ENCODE data around the gene ERLEC1. TPM values are rescaled to one million over a fixed set of nuclear protein-coding genes. Genes with fewer than 3 reads are reported as not detected.

The ERLEC1 gene
- total and polyA plus RNA-seq, 2 of the 4 experiments (the other 2 are of a cell fraction), result 40.3 to 53.4 TPM

DNA sequence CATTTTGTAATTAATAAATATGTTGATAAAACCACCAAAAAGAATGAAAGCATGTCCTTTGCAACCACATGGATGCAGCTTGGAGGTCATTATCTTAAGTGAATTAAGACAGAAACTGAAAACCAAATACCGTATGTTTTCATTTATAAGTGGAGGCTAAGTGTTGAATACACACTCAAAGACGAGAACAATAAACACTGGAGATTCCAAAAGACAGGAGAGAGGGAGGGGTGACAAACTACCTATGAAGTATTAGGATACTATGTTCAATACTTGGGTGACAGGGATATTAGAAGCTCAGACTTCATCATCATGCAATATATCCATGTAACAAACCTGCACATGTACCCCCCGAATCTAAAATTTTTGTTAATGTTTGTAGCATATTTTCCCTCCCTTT, 7.0 kb downstream of the ERLEC1 start:
- H2BK15ac ChIP-seq (ENCODE audit: low read depth, low read length), result no peak overlapping the region
- no peak for TF ChIP-seq MAZ (IDR thresholded peaks at IDR 0.05; ENCODE audit: borderline replicate concordance, low read depth, low read length)
- no peak for TF ChIP-seq RAD21 (IDR thresholded peaks at IDR 0.05; ENCODE audit: low read length)
- TF ChIP-seq MXI1 (IDR thresholded peaks at IDR 0.05; ENCODE audit: borderline replicate concordance, low read depth, low read length), result no peak
- no peaks in the 10 kb centered on the region for H3K27me3 ChIP-seq (ENCODE audit: control insufficient read depth, insufficient read depth, low read length)
- ChIA-PET POLR2A (ENCODE audit: unreplicated experiment) (no interaction called here), CTCF (interaction anchor here (0.7 kb wide), 1 partner anchor 763 kb away, joined by 4 read pairs; no protein-coding TSS in a partner anchor)
- H3K4me3 ChIP-seq (ENCODE audit: insufficient read depth, low read depth, low read length), result no peak overlapping the region
- H2BK20ac ChIP-seq (ENCODE audit: low read depth, low read length), result no peak overlapping the region
- peaks cover 14% of the 10 kb centered on the region for H3K36me3 ChIP-seq (ENCODE audit: control insufficient read depth, insufficient read depth, low read length)
- no peaks in the 10 kb centered on the region for H3K9me3 ChIP-seq (ENCODE audit: control insufficient read depth, insufficient read depth, low read length)
- no peak overlapping the region for H3K23ac ChIP-seq (ENCODE audit: low read depth, low read length)
- no CpG with 5 or more reads among the region's 3 CpGs for WGBS, 2 experiments (ENCODE audit: extremely low coverage in 2 of 2, insufficient read length in 1 of 2)
- no peak overlapping the region for H3K9ac ChIP-seq (ENCODE audit: low read depth, low read length)
- no peak overlapping the region for H3K14ac ChIP-seq (replicated peaks; ENCODE audit: low read depth, low read length)
- H3K27ac ChIP-seq (ENCODE audit: insufficient read depth, low read length), result no peak overlapping the region
- no peak for ATAC-seq (ENCODE audit: low read depth)
- no peak overlapping the region for H4K5ac ChIP-seq (ENCODE audit: low read depth, low read length)
- peaks cover 5 to 35% of the 10 kb centered on the region in 2 experiments; a peak in 3 of 4 replicates for H3K79me1 ChIP-seq (ENCODE audit: low read depth in 1 of 2, low read length in 2 of 2)
- H3K4me2 ChIP-seq (ENCODE audit: low read depth, low read length), result no peak overlapping the region
- H3K4ac ChIP-seq (ENCODE audit: low read depth, low read length), result no peak overlapping the region
- H2AFZ ChIP-seq (replicated peaks; ENCODE audit: low read length, poor library complexity), result no peak overlapping the region
- no TSS peak for BruUV-seq (replicated peaks)
- H2BK120ac ChIP-seq (ENCODE audit: low read depth, low read length), result no peak overlapping the region
- no peak overlapping the region for H4K91ac ChIP-seq (ENCODE audit: insufficient read depth, low read depth, low read length)
- intact Hi-C loops (cut with micrococcal nuclease) (no loop called here), in situ Hi-C loops (cut with MboI; ENCODE audit: low sequenced_read_pairs) (no loop called here), dilution Hi-C loops (cut with HindIII; ENCODE audit: low sequenced_read_pairs, unreplicated experiment) (no loop called here)
- 0 out of 2 replicates have a peak, but pooled peaks cover 3% of the 10 kb centered on the region for H3K9me1 ChIP-seq (ENCODE audit: insufficient read depth, low read length)
- no peak overlapping the region for H3K18ac ChIP-seq (ENCODE audit: low read depth, low read length)
- H3K56ac ChIP-seq (ENCODE audit: extremely low read depth, insufficient read depth, low read length), result no peak overlapping the region
- no peak for DNase-seq
- peaks cover 22% of the 10 kb centered on the region for H4K20me1 ChIP-seq (ENCODE audit: insufficient read depth, low read length)
- no peak overlapping the region for H2BK5ac ChIP-seq (ENCODE audit: low read depth, low read length, poor library complexity, severe bottlenecking)
- peaks cover 3% of the 10 kb centered on the region for H3K4me1 ChIP-seq (ENCODE audit: control insufficient read depth, insufficient read depth, low read length)
- H4K8ac ChIP-seq (ENCODE audit: low read depth in 2 of 2, low read length in 2 of 2), result no peak overlapping the region
- H2AK9ac ChIP-seq (replicated peaks; ENCODE audit: low read depth, low read length, poor library complexity), result no peak overlapping the region
- no peak overlapping the region for H2AK5ac ChIP-seq (ENCODE audit: low read depth, low read length)
